ENCODE measurements around the gene VTN. TPM values are rescaled to one million over a fixed set of nuclear protein-coding genes. Genes with fewer than 3 reads are reported as not detected.

VTN gene
- total RNA-seq, 4 donors from 2014 or later, result 0.33 to 0.39 TPM; not detected in 2

DNA sequence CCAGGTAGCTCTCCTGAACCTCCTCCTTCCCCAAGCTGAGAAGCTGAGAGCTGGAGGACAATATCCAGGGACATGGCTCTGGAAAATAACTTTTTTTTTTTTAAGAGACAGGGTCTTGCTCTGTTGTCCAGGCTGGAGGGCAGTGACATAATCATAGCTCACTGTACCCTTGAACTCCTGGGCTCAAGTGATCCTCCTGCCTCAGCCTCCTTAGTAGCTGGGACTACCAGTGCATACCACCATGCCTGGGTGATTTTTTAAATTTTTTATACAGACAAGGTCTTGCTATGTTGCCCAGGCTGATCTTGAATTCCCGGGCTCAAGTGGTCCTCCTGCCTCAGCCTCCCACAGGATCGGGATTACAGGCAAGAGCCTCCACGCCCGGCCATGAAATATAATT is 29.7 kb upstream of the VTN start:
- H3K36me3 ChIP-seq, result peaks cover 0 to 8% of the 10 kb centered on the region in 2 donors

DNA sequence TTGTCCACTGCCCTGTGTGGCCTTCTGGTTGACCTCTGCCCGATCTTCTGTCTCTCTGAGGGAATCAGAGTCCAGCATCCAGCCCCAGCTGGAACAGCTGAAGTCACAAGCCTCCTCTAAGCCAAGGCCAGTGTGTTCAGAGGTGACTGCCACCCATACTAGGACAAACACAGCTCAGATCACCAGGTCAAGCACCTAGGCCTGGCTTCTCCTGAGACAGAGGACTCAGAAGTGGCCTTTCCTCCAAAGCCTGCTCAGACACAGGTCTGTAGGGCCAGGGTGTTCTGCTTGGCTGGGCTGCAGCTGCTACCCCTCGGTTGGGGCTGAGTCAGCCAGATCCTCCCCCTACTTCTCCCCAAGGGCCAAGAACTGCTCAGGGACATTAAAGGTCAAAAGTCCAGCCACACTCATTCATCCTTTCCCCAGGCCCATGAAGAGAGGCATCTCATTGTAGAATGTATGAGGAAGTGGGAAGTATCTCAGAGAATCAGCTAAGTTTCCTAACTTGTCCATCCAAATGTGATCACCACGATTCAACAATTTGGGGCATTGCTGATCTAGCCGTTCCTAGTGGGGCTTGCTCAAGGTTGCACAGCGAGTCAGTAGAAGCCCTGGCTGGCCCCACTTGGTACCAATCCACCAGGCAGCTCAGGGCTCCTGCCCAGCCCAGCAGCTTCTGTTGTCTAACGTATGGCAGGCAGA is 28.3 kb upstream of the VTN start:
- peak; percentile 15 to 27 for DNase-seq
- TF ChIP-seq, protein P1, sequence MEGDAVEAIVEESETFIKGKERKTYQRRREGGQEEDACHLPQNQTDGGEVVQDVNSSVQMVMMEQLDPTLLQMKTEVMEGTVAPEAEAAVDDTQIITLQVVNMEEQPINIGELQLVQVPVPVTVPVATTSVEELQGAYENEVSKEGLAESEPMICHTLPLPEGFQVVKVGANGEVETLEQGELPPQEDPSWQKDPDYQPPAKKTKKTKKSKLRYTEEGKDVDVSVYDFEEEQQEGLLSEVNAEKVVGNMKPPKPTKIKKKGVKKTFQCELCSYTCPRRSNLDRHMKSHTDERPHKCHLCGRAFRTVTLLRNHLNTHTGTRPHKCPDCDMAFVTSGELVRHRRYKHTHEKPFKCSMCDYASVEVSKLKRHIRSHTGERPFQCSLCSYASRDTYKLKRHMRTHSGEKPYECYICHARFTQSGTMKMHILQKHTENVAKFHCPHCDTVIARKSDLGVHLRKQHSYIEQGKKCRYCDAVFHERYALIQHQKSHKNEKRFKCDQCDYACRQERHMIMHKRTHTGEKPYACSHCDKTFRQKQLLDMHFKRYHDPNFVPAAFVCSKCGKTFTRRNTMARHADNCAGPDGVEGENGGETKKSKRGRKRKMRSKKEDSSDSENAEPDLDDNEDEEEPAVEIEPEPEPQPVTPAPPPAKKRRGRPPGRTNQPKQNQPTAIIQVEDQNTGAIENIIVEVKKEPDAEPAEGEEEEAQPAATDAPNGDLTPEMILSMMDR (IDR thresholded peaks at IDR 0.05), result no peak
- TF ChIP-seq POLR2A (IDR thresholded peaks at IDR 0.05), result no peak
- H3K27ac ChIP-seq, result peak overlapping the region in 1 of 3 donors; percentile 45
- H3K36me3 ChIP-seq, result peaks cover 0 to 8% of the 10 kb centered on the region in 2 donors
- intact Hi-C loops (cut with DNase I), result no loop called here
- WGBS, 2 donors, result 64 to 75% methylated on average over 5 to 6 of the region's 6 CpGs
- H3K4me1 ChIP-seq, result peaks cover 3 to 13% of the 10 kb centered on the region in 2 donors
- no peaks in the 10 kb centered on the region for H3K27me3 ChIP-seq
- no peaks in the 10 kb centered on the region for H3K9me3 ChIP-seq
- no peak overlapping the region for H3K4me3 ChIP-seq (replicated peaks in 1 of 3)

More for the DNA sequence above, 29.7 kb upstream of the VTN start:
- Histone ChIP-seq H3K9me3 (no peaks in the 10 kb centered on the region), H3K27me3 (no peaks in the 10 kb centered on the region), H3K27ac (no peak overlapping the region), H3K4me3 (replicated peaks in 1 of 3) (no peak overlapping the region), H3K4me1 (peaks cover 7 to 13% of the 10 kb centered on the region in 2 donors)
- WGBS, 2 donors, result 97% methylated on average over 4 of the region's 4 CpGs
- TF ChIP-seq, protein P1 (IDR thresholded peaks at IDR 0.05), result no peak
- TF ChIP-seq POLR2A (IDR thresholded peaks at IDR 0.05), result no peak
- DNase-seq, result no peak
- intact Hi-C loops (cut with DNase I), result no loop called here

DNA sequence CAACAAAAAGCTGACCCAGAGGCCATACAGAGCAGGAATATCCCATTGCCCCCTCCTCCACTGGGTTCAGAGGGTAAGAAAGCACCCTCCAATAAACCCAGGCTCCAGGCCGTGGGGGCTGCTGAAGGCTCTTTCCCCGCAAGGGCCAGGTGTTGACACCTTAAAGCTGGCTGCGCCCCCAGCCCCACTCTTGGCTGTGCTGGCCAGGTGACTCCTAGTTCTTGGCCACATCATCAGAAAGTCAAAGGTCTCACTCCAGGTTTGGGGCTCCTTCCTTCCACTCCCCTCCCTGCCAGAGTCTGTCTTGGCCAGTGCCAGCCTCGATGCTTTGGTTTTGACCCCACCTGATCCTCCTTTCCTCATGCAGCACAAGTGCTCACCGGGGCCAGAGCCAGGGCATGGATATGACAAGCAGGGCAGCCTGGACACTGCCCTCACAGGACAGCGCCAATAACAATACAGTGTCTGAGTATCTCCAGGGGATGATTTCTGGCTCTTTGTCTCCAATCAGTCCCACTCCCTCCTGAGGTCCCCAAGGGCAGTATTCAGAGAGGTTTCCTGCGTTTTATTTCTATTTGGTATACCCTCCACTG is 27.7 kb upstream of the VTN start:
- Histone ChIP-seq H3K36me3 (peaks cover 0 to 9% of the 10 kb centered on the region in 2 donors), H3K4me3 (replicated peaks in 1 of 3) (no peak overlapping the region), H3K4me1 (peaks cover 3 to 13% of the 10 kb centered on the region in 2 donors), H3K9me3 (no peaks in the 10 kb centered on the region), H3K27me3 (no peaks in the 10 kb centered on the region), H3K27ac (peak overlapping the region in 1 of 3 donors; percentile 45)
- WGBS, 2 donors, result 71 to 74% methylated on average over 6 to 7 of the region's 7 CpGs
- no peak for TF ChIP-seq POLR2A (IDR thresholded peaks at IDR 0.05)
- TF ChIP-seq, protein P1 (IDR thresholded peaks at IDR 0.05), result no peak
- DNase-seq, result no peak
- intact Hi-C loops (cut with DNase I), result no loop called here

DNA sequence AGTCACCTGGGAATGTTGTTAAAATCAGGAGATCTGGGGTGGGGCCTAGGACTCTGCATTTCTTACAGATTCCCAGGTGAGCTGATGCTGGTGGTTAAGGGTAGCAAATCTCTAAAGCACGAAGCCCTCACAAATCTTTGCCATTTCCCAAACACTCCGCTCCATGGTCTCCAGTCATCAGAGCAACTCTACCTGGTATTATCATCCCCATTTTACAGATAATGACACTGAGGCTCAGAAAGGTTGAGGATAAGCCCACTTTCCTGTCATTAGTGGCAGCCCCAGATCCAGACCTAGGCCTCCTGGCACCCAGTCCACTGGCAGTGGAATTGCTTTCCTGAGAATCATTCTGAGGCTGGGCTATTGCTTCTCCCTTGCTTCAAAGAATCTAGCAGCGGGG is 27.2 kb upstream of the VTN start:
- H3K9me3 ChIP-seq, result no peaks in the 10 kb centered on the region
- TF ChIP-seq, protein P1 (IDR thresholded peaks at IDR 0.05), result no peak
- no peak for TF ChIP-seq POLR2A (IDR thresholded peaks at IDR 0.05)
- peaks cover 3 to 13% of the 10 kb centered on the region in 2 donors for H3K4me1 ChIP-seq
- intact Hi-C loops (cut with DNase I), result no loop called here
- 93 to 100% methylated on average over 3 of the region's 3 CpGs for WGBS, 2 donors
- no peaks in the 10 kb centered on the region for H3K27me3 ChIP-seq
- no peak for DNase-seq
- H3K36me3 ChIP-seq, result peaks cover 0 to 11% of the 10 kb centered on the region in 2 donors
- no peak overlapping the region for H3K27ac ChIP-seq
- no peak overlapping the region for H3K4me3 ChIP-seq (replicated peaks in 1 of 3)

DNA sequence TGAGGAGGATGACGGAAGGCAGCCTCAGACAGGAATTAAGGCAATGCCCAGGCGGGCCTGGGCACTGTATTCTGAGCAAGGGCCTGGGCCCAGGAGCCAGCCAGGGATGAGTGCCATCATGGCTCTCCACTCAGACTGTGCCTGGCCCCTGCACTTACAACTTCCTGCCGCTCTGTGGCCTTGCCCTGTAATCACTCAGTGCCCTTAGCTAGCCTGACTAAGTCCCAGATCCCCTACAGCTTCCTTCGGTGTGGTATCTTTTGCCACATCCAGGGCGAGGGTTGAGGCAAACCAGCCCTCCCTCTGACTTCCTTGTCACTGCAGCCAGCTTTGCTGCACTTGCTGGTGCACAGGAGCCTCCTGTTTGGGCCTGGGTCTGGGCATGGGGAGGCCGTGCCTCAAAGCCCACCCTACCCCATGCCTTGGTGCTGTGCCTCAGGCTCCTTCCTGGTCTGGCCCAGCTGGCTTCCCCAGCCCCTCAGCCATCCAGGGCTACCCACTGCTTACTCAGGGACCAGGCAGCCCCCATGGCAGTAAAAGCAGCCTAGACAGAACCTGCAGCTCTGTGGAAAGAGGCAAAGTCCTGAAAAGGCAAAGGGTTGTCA is 26.6 kb upstream of the VTN start:
- no peak overlapping the region for H3K27ac ChIP-seq
- no peak overlapping the region for H3K4me3 ChIP-seq (replicated peaks in 1 of 3)
- WGBS, 2 donors, result 83 to 100% methylated on average over 3 to 5 of the region's 6 CpGs
- no peak for DNase-seq
- no peak for TF ChIP-seq POLR2A (IDR thresholded peaks at IDR 0.05)
- H3K36me3 ChIP-seq, result peaks cover 0 to 7% of the 10 kb centered on the region in 2 donors
- no peaks in the 10 kb centered on the region for H3K27me3 ChIP-seq
- intact Hi-C loops (cut with DNase I), result no loop called here
- H3K9me3 ChIP-seq, result no peaks in the 10 kb centered on the region
- H3K4me1 ChIP-seq, result peaks cover 3 to 13% of the 10 kb centered on the region in 2 donors

Data from thyroid gland (tissue), 4 donors.